Measurements from ENCODE around the gene ZNF480. TPM values are rescaled to one million over a fixed set of nuclear protein-coding genes. Genes with fewer than 3 reads are reported as not detected.

ZNF480 gene
- total RNA-seq, 1 experiment from 2014 or later, result 11.5 TPM

- Histone ChIP-seq H4K20me1 (ENCODE audit: insufficient read depth) (no peaks in the 10 kb centered on the region), H3K4me2 (ENCODE audit: low read length) (no peak within 1 kb of the TSS), H3K27ac (ENCODE audit: low read depth, low read length) (no peak within 1 kb of the TSS), H3K4me1 (ENCODE audit: control insufficient read depth in 1 of 2, insufficient read depth in 2 of 2, low read length in 2 of 2) (no peaks in the 10 kb centered on the region), H3K9me2 (ENCODE audit: insufficient read depth) (no peaks in the 10 kb centered on the region), H3K9me3 (ENCODE audit: control insufficient read depth in 1 of 2, insufficient read depth in 1 of 2, low read depth in 1 of 2, low read length in 2 of 2) (peaks cover 16 to 19% of the 10 kb centered on the region in 2 experiments; a peak in 2 of 4 replicates), H3K36me3 (ENCODE audit: control insufficient read depth in 1 of 2, insufficient read depth in 2 of 2, low read length in 2 of 2) (no peaks in the 10 kb centered on the region), H2AFZ (ENCODE audit: low read depth, low read length, poor library complexity, severe bottlenecking) (no peak within 1 kb of the TSS), H3K27me3 (ENCODE audit: insufficient read depth, low read length) (no peaks in the 10 kb centered on the region), H3K79me2 (ENCODE audit: insufficient read depth, low read length) (no peaks in the 10 kb centered on the region), H3K4me3 (replicated peaks in 1 of 2; ENCODE audit: low read depth in 1 of 2, low read length in 2 of 2) (no peak within 1 kb of the TSS), H3K9ac (ENCODE audit: low read length) (no peak within 1 kb of the TSS)
- ATAC-seq (no peak), DNase-seq (ENCODE audit: low read depth, low spot score) (no peak)
- intact Hi-C loops (cut with micrococcal nuclease), result no loop called here
- ChIA-PET RAD21 (ENCODE audit: low non-redundant PET in 1 of 2, low total read pairs in 2 of 2, uncharacterized antibody in 2 of 2, unreplicated experiment in 2 of 2) (no interaction called here), POLR2A (no interaction called here), CTCF (no interaction called here)
- no TSS peak for BruUV-seq (replicated peaks)
- TF ChIP-seq ZFX (IDR thresholded peaks at IDR 0.05) (no peak), POLR2AphosphoS5 (IDR thresholded peaks at IDR 0.05; ENCODE audit: low read depth, low read length) (no peak), ZNF274 (IDR thresholded peaks at IDR 0.05; ENCODE audit: low read depth, low read length) (no peak), POLR2A (IDR thresholded peaks at IDR 0.05; ENCODE audit: borderline replicate concordance, extremely low read depth, insufficient read depth, insufficient read length) (no peak), ELF1 (IDR thresholded peaks at IDR 0.05; ENCODE audit: borderline replicate concordance, low read depth) (no peak), CBX3 (IDR thresholded peaks at IDR 0.05; ENCODE audit: low read depth) (no peak), FOSL1 (IDR thresholded peaks at IDR 0.05; ENCODE audit: low read depth) (no peak), MAX (IDR thresholded peaks at IDR 0.05) (no peak), SIN3A (IDR thresholded peaks at IDR 0.05; ENCODE audit: low read depth) (no peak)
- TF ChIP-seq, protein P1, sequence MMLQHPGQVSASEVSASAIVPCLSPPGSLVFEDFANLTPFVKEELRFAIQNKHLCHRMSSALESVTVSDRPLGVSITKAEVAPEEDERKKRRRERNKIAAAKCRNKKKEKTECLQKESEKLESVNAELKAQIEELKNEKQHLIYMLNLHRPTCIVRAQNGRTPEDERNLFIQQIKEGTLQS (IDR thresholded peaks at IDR 0.05), result no peak
Observed at GRCh38 chr19:52369559-52370340, 72.8 kb downstream of the ZNF480 start, which contains the start of gene ZNF880. TSS of gene ZNF880 (plus strand) at chr19:52369923. CDS start at chr19:52369966, 43 bp downstream.

DNA sequence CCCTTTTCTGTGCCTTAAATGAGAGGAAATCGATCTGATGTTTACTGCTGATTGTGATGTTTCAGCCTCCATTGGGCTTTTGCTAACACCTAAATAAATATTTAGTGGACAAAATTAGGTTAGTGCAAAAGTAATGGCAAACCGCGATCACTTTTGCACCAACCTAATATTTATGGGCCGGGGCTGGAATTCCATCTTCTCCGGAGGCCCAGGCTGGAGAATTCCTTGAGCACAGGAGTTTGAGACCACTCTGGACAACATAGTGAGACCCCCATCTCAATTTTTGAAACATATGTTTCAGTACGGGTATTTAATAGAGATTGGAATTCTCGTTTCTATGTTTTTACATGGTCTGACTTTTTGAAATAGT is 73.4 kb downstream of the ZNF480 start:
- Histone ChIP-seq H3K79me2 (ENCODE audit: insufficient read depth, low read length) (no peaks in the 10 kb centered on the region), H3K36me3 (ENCODE audit: control insufficient read depth in 1 of 2, insufficient read depth in 2 of 2, low read length in 2 of 2) (no peaks in the 10 kb centered on the region), H3K4me1 (ENCODE audit: control insufficient read depth in 1 of 2, insufficient read depth in 2 of 2, low read length in 2 of 2) (no peaks in the 10 kb centered on the region), H3K9me2 (ENCODE audit: insufficient read depth) (no peaks in the 10 kb centered on the region), H3K27ac (ENCODE audit: low read depth, low read length) (no peak overlapping the region), H2AFZ (ENCODE audit: low read depth, low read length, poor library complexity, severe bottlenecking) (no peak overlapping the region), H3K4me2 (ENCODE audit: low read length) (no peak overlapping the region), H3K9me3 (ENCODE audit: control insufficient read depth in 1 of 2, insufficient read depth in 1 of 2, low read depth in 1 of 2, low read length in 2 of 2) (peaks cover 14% of the 10 kb centered on the region in 2 experiments; a peak in 2 of 4 replicates), H4K20me1 (ENCODE audit: insufficient read depth) (no peaks in the 10 kb centered on the region), H3K4me3 (replicated peaks in 1 of 2; ENCODE audit: low read depth in 1 of 2, low read length in 2 of 2) (no peak overlapping the region), H3K9ac (ENCODE audit: low read length) (no peak overlapping the region), H3K27me3 (ENCODE audit: insufficient read depth, low read length) (no peaks in the 10 kb centered on the region)
- ChIA-PET CTCF (no interaction called here), RAD21 (ENCODE audit: low non-redundant PET in 1 of 2, low total read pairs in 2 of 2, uncharacterized antibody in 2 of 2, unreplicated experiment in 2 of 2) (no interaction called here), POLR2A (no interaction called here)
- intact Hi-C loops (cut with micrococcal nuclease), result no loop called here
- BruUV-seq (replicated peaks), result no TSS peak
- no peak for ATAC-seq
- DNase-seq (ENCODE audit: low read depth, low spot score), result no peak
- no peak for TF ChIP-seq ZBTB33 (IDR thresholded peaks at IDR 0.05; ENCODE audit: extremely low read depth, insufficient replicate concordance, low read length)
- no peak for TF ChIP-seq YY1 (IDR thresholded peaks at IDR 0.05; ENCODE audit: extremely low read depth, insufficient replicate concordance, low read depth, low read length)
- no peak for TF ChIP-seq JUND (IDR thresholded peaks at IDR 0.05)
- TF ChIP-seq, protein P1 (IDR thresholded peaks at IDR 0.05), result no peak
- TF ChIP-seq EGR1 (IDR thresholded peaks at IDR 0.05; ENCODE audit: low read depth), result no peak
- TF ChIP-seq ELF1 (IDR thresholded peaks at IDR 0.05; ENCODE audit: borderline replicate concordance, low read depth), result no peak
- no peak for TF ChIP-seq FOSL1 (IDR thresholded peaks at IDR 0.05; ENCODE audit: low read depth)
- TF ChIP-seq POLR2AphosphoS5 (IDR thresholded peaks at IDR 0.05; ENCODE audit: low read depth, low read length), result no peak

All from HCT116 (cell line).